DOHH2 (cell line): Measurements from ENCODE around the gene GLI1.
"Not testable (repeated sequence)": the region's sequence is repeated elsewhere in the genome, so short reads cannot be mapped to it uniquely, and the experiment has no call there.

Experiments used
- H3F3A ChIP-seq: fragments of 200-600 bp; sonication (generic), shearing (Covaris generic); 2 replicates; pipeline ENCODE4 v1.6.0; 2016; ENCODE audit warnings: antibody characterized with exemption, mild to moderate bottlenecking; ENCODE audit not compliant: control insufficient read depth, insufficient read depth
- H3K27ac ChIP-seq: fragments of 200-600 bp; sonication (generic); 2 replicates; pipeline ENCODE4 v1.5.1; 2014; ENCODE audit warnings: low read depth, mild to moderate bottlenecking, low read length, moderate library complexity
- H3K27me3 ChIP-seq: fragments of 200-600 bp; sonication (generic); 2 replicates; pipeline ENCODE4 v1.6.1; 2014; ENCODE audit warnings: mild to moderate bottlenecking, low read length, mixed read lengths; ENCODE audit not compliant: control insufficient read depth
- H3K36me3 ChIP-seq: fragments of 200-600 bp; sonication (generic); 2 replicates; pipeline ENCODE4 v1.6.1; 2014; ENCODE audit warnings: mild to moderate bottlenecking, low read length, moderate library complexity, mixed read lengths; ENCODE audit not compliant: control insufficient read depth
- H3K4me1 ChIP-seq: fragments of 200-600 bp; sonication (generic); 2 replicates; pipeline ENCODE4 v1.6.1; 2014; ENCODE audit warnings: mild to moderate bottlenecking, low read length, mixed read lengths; ENCODE audit not compliant: control insufficient read depth
- H3K4me2 ChIP-seq: fragments of 200-600 bp; sonication (generic); 2 replicates; pipeline ENCODE4 v1.6.0; 2014; ENCODE audit warnings: mild to moderate bottlenecking, low read length, moderate library complexity
- H3K4me3 ChIP-seq: fragments of 200-600 bp; sonication (generic); 2 replicates; pipeline ENCODE4 v1.5.1; 2014; ENCODE audit warnings: mild to moderate bottlenecking, low read length, mixed read lengths
- H3K79me2 ChIP-seq: fragments of 200-600 bp; sonication (generic); 2 replicates; pipeline ENCODE4 v1.6.1; 2014; ENCODE audit warnings: mild to moderate bottlenecking, low read length, mixed read lengths; ENCODE audit not compliant: control insufficient read depth
- H3K9me2 ChIP-seq: fragments of 200-600 bp; sonication (generic); replicated peaks from 2 replicates; pipeline ENCODE4 v1.6.1; 2014; ENCODE audit warnings: mild to moderate bottlenecking, low read length, mixed read lengths; ENCODE audit not compliant: control insufficient read depth
- H3K9me3 ChIP-seq: fragments of 200-600 bp; sonication (generic); 2 replicates; pipeline ENCODE4 v1.6.1; 2014; ENCODE audit warnings: antibody characterized with exemption, low read length, mixed read lengths; ENCODE audit not compliant: control insufficient read depth, insufficient read depth
- H4K20me1 ChIP-seq: fragments of 200-600 bp; sonication (generic); 2 replicates; pipeline ENCODE4 v1.6.0; 2014; ENCODE audit warnings: low read depth, mild to moderate bottlenecking, antibody characterized with exemption, low read length, moderate library complexity; ENCODE audit not compliant: control insufficient read depth, insufficient read depth
- CTCF ChIP-seq: fragments of 200-600 bp; sonication (generic); IDR thresholded peaks from one replicate; pipeline ENCODE4 v1.5.1; 2014; ENCODE audit warnings: antibody characterized with exemption, mild to moderate bottlenecking, low read depth, low read length; ENCODE audit not compliant: poor library complexity, severe bottlenecking
- EZH2phosphoT487 ChIP-seq: fragments of 200-600 bp; sonication (generic); IDR thresholded peaks from 2 replicates; pipeline ENCODE4 v1.6.1; 2017; ENCODE audit warnings: borderline replicate concordance, mild to moderate bottlenecking, antibody characterized with exemption, low read length, moderate library complexity, mixed read lengths

GLI1 gene

GRCh38 chr12:57459750-57460467, at the start of gene GLI1:
Gene GLI1 (plus strand): TSS chr12:57459785. CDS start chr12:57463692, 3,907 bp downstream.
- Histone ChIP-seq H3K79me2 (no peaks in the 10 kb centered on the region), H4K20me1 (no peaks in the 10 kb centered on the region), H3K27ac (peak within 1 kb of the TSS; percentile 75), H3K4me3 (peak within 1 kb of the TSS; percentile 83), H3F3A (peaks cover 19% of the 10 kb centered on the region; the same call in 1 of the 2 replicates), H3K9me3 (no peaks in the 10 kb centered on the region), H3K4me1 (peaks cover 47% of the 10 kb centered on the region), H3K36me3 (no peaks in the 10 kb centered on the region), H3K27me3 (peaks cover 5% of the 10 kb centered on the region; the same call in 1 of the 2 replicates), H3K4me2 (peak within 1 kb of the TSS; percentile 92), H3K9me2 (no peaks in the 10 kb centered on the region)
- no peak for TF ChIP-seq CTCF
- TF ChIP-seq EZH2phosphoT487 = no peak

- no peaks in the 10 kb centered on the region for H3K9me3 ChIP-seq
- no peak overlapping the region for H3K4me3 ChIP-seq
- no peaks in the 10 kb centered on the region for H3K36me3 ChIP-seq
- H3K4me1 ChIP-seq = peaks cover 6% of the 10 kb centered on the region
- H3F3A ChIP-seq = 0 out of 2 replicates have a peak, but pooled peaks cover 4% of the 10 kb centered on the region
- peaks cover 75% of the 10 kb centered on the region for H3K79me2 ChIP-seq
- TF ChIP-seq EZH2phosphoT487 (no peak), CTCF (no peak)
- H3K4me2 ChIP-seq = no peak overlapping the region
- no peaks in the 10 kb centered on the region for H3K9me2 ChIP-seq
- no peak overlapping the region for H3K27ac ChIP-seq
- no peaks in the 10 kb centered on the region for H3K27me3 ChIP-seq
- H4K20me1 ChIP-seq = no peaks in the 10 kb centered on the region
Observed at GRCh38 chr12:57410534-57410933, 49.1 kb upstream of the GLI1 start.

- Histone ChIP-seq H3K79me2 (peaks cover 87% of the 10 kb centered on the region), H3K4me1 (peaks cover 24% of the 10 kb centered on the region)
- not testable (repeated sequence) for H3K27ac ChIP-seq, H4K20me1 ChIP-seq, H3K9me3 ChIP-seq, H3F3A ChIP-seq, H3K36me3 ChIP-seq, H3K4me3 ChIP-seq, H3K9me2 ChIP-seq, H3K27me3 ChIP-seq, H3K4me2 ChIP-seq
Observed at GRCh38 chr12:57414160-57414559, 45.4 kb upstream of the GLI1 start.

- Histone ChIP-seq H3K27ac (no peak overlapping the region), H3K4me3 (no peak overlapping the region), H3K27me3 (no peaks in the 10 kb centered on the region), H3K9me3 (no peaks in the 10 kb centered on the region), H3K4me2 (peak overlapping the region; percentile 20; the same call in 1 of the 2 replicates), H3K36me3 (peaks cover 5% of the 10 kb centered on the region; the same call in 1 of the 2 replicates), H3K4me1 (peaks cover 24% of the 10 kb centered on the region), H3K79me2 (peaks cover 90% of the 10 kb centered on the region), H3K9me2 (no peaks in the 10 kb centered on the region), H3F3A (no peaks in the 10 kb centered on the region), H4K20me1 (no peaks in the 10 kb centered on the region; the same call in 1 of the 2 replicates)
- TF ChIP-seq EZH2phosphoT487 = no peak
- TF ChIP-seq CTCF = no peak
Observed at GRCh38 chr12:57415088-57415487, 44.5 kb upstream of the GLI1 start.
